Activated T-helper 2 cell treated with anti-CD3 and anti-CD28 coated beads, Interferon-gamma antibody, Interleukin-2, Interleukin-4, amounts not matched to agents 10 μg/mL and 5 μg/mL and 100 μg/mL, durations not matched to agents 14 hours and 24 hours and 36 hours (primary cell): Measurements from ENCODE around the gene NRDC. TPM values are rescaled to one million over a fixed set of nuclear protein-coding genes. Genes with fewer than 3 reads are reported as not detected.

ENCODE experiments used
- DNase-seq: peaks from one replicate; pipeline ENCODE4 v3.0.0; 2021; ENCODE audit warnings: low spot score
- H3K27ac Mint-ChIP-seq: one replicate; pipeline ENCODE4 v1.8.0; 2021; ENCODE audit warnings: mixed read lengths
- H3K27me3 Mint-ChIP-seq: one replicate; pipeline ENCODE4 v1.8.0; 2021; ENCODE audit warnings: low read depth, mixed read lengths
- H3K36me3 Mint-ChIP-seq: one replicate; pipeline ENCODE4 v1.8.0; 2021; ENCODE audit warnings: low read depth, mixed read lengths
- H3K4me1 Mint-ChIP-seq: one replicate; pipeline ENCODE4 v1.8.0; 2021; ENCODE audit warnings: low read depth, mixed read lengths
- H3K4me3 Mint-ChIP-seq: one replicate; pipeline ENCODE4 v1.8.0; 2021; ENCODE audit warnings: low read depth, mild to moderate bottlenecking, moderate library complexity, mixed read lengths
- H3K9me3 Mint-ChIP-seq: one replicate; pipeline ENCODE4 v1.8.0; 2021; ENCODE audit warnings: mixed read lengths
- intact Hi-C: fragments of 100-400 bp; cut with micrococcal nuclease; formaldehyde crosslinking; loops from one replicate; pipeline ENCODE4 v1.15.1; 2023
- total RNA-seq: library from RNA; stranded (reverse); gene quantifications from 2 replicates; pipeline ENCODE4 v1.2.3, GENCODE V29; 2022

Gene NRDC
- 177 and 182 TPM in 2 replicates for total RNA-seq

GRCh38 chr1:51878616-51879336, at the start of gene NRDC:
NRDC (minus strand) TSS chr1:51878727; CDS start chr1:51878615, 112 bp downstream.
- intact Hi-C loops: loop anchor here (1.0 to 10.0 kb wide), 4 partner anchors 36 to 526 kb away; partner anchors contain the start of genes ORC1, PRPF38A and TXNDC12
- Mint-ChIP-seq H3K27me3 (peaks cover 10% of the 10 kb centered on the region), H3K4me3 (no peak within 1 kb of the TSS), H3K4me1 (peaks cover 32% of the 10 kb centered on the region), H3K36me3 (peaks cover 20% of the 10 kb centered on the region), H3K27ac (no peak within 1 kb of the TSS), H3K9me3 (no peaks in the 10 kb centered on the region)
- peak; percentile 99 for DNase-seq

- no peaks in the 10 kb centered on the region for H3K9me3 Mint-ChIP-seq
- no peak overlapping the region for H3K4me3 Mint-ChIP-seq
- peaks cover 13% of the 10 kb centered on the region for H3K27me3 Mint-ChIP-seq
- no peaks in the 10 kb centered on the region for H3K36me3 Mint-ChIP-seq
- no peak for DNase-seq
- intact Hi-C loops: no loop called here
- H3K27ac Mint-ChIP-seq: no peak overlapping the region
- no peaks in the 10 kb centered on the region for H3K4me1 Mint-ChIP-seq
Observed at GRCh38 chr1:51927029-51927428, 48.5 kb upstream of the NRDC start.

GRCh38 chr1:51926171-51926812, 47.8 kb upstream of the NRDC start:
- no peaks in the 10 kb centered on the region for H3K9me3 Mint-ChIP-seq
- H3K4me3 Mint-ChIP-seq: no peak overlapping the region
- H3K4me1 Mint-ChIP-seq: no peaks in the 10 kb centered on the region
- intact Hi-C loops: no loop called here
- no peak for DNase-seq
- H3K36me3 Mint-ChIP-seq: no peaks in the 10 kb centered on the region
- H3K27ac Mint-ChIP-seq: no peak overlapping the region
- H3K27me3 Mint-ChIP-seq: peaks cover 16% of the 10 kb centered on the region

GRCh38 chr1:51924455-51924854, 45.9 kb upstream of the NRDC start:
- H3K4me3 Mint-ChIP-seq: no peak overlapping the region
- intact Hi-C loops: no loop called here
- no peaks in the 10 kb centered on the region for H3K9me3 Mint-ChIP-seq
- DNase-seq: no peak
- peaks cover 17% of the 10 kb centered on the region for H3K27me3 Mint-ChIP-seq
- no peaks in the 10 kb centered on the region for H3K36me3 Mint-ChIP-seq
- no peak overlapping the region for H3K27ac Mint-ChIP-seq
- H3K4me1 Mint-ChIP-seq: no peaks in the 10 kb centered on the region

GRCh38 chr1:51922040-51922439, 43.5 kb upstream of the NRDC start:
- no peak for DNase-seq
- intact Hi-C loops: no loop called here
- H3K36me3 Mint-ChIP-seq: no peaks in the 10 kb centered on the region
- no peak overlapping the region for H3K4me3 Mint-ChIP-seq
- no peaks in the 10 kb centered on the region for H3K4me1 Mint-ChIP-seq
- H3K27ac Mint-ChIP-seq: no peak overlapping the region
- H3K9me3 Mint-ChIP-seq: no peaks in the 10 kb centered on the region
- peaks cover 18% of the 10 kb centered on the region for H3K27me3 Mint-ChIP-seq

DNA sequence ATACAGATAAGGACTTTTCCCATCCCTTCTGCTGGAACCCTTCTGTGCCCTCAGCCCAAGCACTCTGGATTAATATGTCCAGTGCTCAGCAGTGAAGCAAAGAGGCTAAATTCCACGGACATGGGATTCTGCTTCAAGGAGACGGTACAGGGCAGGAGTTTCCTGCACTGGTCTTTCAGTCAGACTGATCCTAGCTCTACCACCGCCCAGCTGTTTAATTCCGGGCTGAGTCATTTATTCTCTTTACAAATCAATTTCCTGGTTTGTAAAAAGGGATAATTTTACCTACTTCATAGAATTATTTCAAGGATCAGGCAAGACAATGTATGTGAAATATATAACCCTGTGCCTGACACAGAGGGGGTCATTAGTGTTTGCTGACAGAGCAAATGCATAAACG, 41.6 kb upstream of the NRDC start:
- H3K36me3 Mint-ChIP-seq: no peaks in the 10 kb centered on the region
- no peaks in the 10 kb centered on the region for H3K9me3 Mint-ChIP-seq
- no peak overlapping the region for H3K4me3 Mint-ChIP-seq
- DNase-seq: no peak
- no peaks in the 10 kb centered on the region for H3K4me1 Mint-ChIP-seq
- intact Hi-C loops: no loop called here
- H3K27ac Mint-ChIP-seq: no peak overlapping the region
- peaks cover 26% of the 10 kb centered on the region for H3K27me3 Mint-ChIP-seq

DNA sequence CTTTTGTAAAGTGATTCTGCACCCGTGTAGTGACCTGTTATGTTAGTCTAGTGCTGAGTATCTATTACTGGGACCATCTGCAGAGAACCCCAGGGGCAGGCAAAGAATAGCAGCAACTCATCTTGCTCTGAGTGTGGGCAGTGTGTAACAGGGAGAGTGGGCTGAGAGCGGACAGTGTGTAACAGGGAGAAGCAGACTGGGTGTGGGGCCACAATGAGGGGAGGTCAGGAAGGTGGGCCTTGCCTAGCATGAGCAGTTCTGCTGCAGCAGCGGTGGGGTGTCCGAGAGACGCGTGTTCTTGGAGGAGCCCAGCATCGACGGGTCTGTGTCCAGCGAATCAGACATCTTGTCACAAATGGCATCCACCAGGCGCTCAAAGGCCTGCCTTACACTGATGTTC, 41.2 kb upstream of the NRDC start:
- H3K27me3 Mint-ChIP-seq: peaks cover 26% of the 10 kb centered on the region
- no peaks in the 10 kb centered on the region for H3K9me3 Mint-ChIP-seq
- no peaks in the 10 kb centered on the region for H3K4me1 Mint-ChIP-seq
- no peak overlapping the region for H3K4me3 Mint-ChIP-seq
- DNase-seq: no peak
- no peak overlapping the region for H3K27ac Mint-ChIP-seq
- intact Hi-C loops: no loop called here
- H3K36me3 Mint-ChIP-seq: no peaks in the 10 kb centered on the region

DNA sequence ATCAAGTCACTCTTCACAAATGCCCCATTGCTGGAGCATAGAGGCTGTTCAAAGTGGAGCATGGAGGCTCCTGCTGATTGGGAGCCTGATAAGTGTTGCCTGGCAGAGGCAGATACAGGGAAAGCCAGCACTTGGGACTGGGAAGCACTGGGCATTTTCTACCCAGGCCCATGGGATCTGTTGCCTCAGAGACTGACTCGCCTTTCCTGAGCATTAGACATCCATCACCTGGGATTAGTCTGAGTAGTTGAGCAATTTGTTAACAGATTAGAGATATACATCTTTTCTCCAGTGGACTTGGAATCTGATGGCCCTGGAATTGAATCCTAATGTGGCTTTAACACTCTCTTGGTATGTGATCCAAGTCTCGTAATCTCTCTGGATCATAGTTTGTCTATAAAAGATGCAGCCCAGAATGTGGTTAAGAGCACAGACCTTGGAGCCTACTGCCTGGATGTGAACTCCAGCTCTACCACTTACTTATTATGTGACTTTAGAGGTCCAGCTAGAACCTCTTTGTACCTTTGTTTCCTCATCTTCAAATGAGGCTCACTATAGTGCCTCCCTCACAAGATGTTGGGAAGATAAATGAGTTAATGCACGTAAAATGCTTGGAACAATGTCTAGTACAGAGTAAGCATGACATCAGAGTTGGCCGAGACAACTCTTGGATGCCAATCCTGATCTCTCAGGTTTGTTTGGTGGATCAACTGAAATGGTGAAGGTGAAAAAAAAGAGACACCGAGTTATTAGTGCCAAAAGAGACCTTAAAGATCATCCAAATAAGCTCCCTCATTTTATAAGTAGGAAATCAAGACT, 38.3 kb upstream of the NRDC start:
- intact Hi-C loops: no loop called here
- Mint-ChIP-seq H3K4me1 (no peaks in the 10 kb centered on the region), H3K4me3 (no peak overlapping the region), H3K9me3 (no peaks in the 10 kb centered on the region), H3K36me3 (no peaks in the 10 kb centered on the region), H3K27me3 (peaks cover 30% of the 10 kb centered on the region), H3K27ac (no peak overlapping the region)
- no peak for DNase-seq

DNA sequence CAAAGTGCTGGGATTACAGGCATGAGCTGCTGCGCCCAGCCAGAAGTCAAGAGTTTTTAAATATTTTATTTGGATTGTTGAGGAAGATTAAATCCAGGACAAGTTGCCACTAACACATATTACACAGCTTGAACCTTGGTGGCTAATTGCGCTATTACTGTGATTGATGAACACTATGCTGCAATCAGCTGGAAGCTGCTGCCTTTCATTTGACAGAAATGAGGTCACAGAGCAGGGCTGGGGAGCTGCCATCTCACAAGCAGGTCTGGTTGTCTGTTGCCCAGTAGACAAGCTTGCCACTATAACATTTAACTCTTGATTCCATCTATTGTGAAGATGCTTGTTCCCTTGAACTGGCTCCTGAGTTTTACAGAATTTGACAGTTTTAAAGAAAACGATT, 37.4 kb upstream of the NRDC start:
- Mint-ChIP-seq H3K36me3 (no peaks in the 10 kb centered on the region), H3K9me3 (no peaks in the 10 kb centered on the region), H3K4me3 (no peak overlapping the region), H3K27ac (no peak overlapping the region), H3K4me1 (no peaks in the 10 kb centered on the region), H3K27me3 (peaks cover 25% of the 10 kb centered on the region)
- DNase-seq: no peak
- intact Hi-C loops: no loop called here

GRCh38 chr1:51912881-51913280, 34.4 kb upstream of the NRDC start:
- no peak overlapping the region for H3K4me3 Mint-ChIP-seq
- intact Hi-C loops: no loop called here
- no peaks in the 10 kb centered on the region for H3K36me3 Mint-ChIP-seq
- no peak for DNase-seq
- H3K27me3 Mint-ChIP-seq: peaks cover 24% of the 10 kb centered on the region
- no peaks in the 10 kb centered on the region for H3K9me3 Mint-ChIP-seq
- H3K27ac Mint-ChIP-seq: no peak overlapping the region
- no peaks in the 10 kb centered on the region for H3K4me1 Mint-ChIP-seq

DNA sequence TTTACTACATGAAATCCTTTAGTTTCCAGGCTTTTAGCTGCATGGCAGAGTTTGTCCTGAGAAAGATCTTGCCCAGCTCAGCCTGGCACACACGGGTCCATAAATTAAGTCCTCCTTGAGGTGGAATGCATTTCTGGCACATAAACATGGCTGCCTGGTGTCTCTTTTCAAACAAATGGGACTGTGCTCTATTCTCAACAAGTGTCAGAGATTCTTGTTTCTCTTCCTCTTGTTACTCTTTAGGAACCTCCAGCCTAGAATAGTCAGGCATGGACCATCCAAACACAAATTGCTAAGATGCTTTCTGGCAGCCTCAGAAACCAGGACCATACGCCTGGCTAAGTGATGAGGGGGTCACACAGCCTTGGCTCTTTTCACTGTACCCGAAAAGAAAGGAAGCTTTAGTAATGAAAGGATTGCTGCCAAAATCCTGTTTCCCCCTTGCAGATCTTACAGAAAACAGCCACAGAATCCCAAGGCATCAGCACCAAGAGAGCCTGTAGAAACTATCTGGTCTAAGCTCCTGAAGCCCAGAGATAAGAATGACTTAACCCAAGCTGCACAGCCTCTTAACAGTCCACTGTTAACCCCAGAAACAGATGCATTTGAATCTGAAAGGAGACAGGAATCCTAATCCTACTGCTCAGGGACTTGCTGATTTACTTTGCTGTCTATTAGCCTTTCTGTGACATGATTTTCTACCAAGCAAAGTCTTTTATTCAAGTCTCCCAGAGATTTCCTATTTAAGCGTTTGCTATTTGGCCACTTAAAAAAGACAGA, 31.9 kb upstream of the NRDC start:
- no peak for DNase-seq
- intact Hi-C loops: no loop called here
- Mint-ChIP-seq H3K9me3 (peaks cover 4% of the 10 kb centered on the region), H3K4me3 (no peak overlapping the region), H3K4me1 (no peaks in the 10 kb centered on the region), H3K27me3 (peaks cover 20% of the 10 kb centered on the region), H3K27ac (no peak overlapping the region), H3K36me3 (no peaks in the 10 kb centered on the region)

DNA sequence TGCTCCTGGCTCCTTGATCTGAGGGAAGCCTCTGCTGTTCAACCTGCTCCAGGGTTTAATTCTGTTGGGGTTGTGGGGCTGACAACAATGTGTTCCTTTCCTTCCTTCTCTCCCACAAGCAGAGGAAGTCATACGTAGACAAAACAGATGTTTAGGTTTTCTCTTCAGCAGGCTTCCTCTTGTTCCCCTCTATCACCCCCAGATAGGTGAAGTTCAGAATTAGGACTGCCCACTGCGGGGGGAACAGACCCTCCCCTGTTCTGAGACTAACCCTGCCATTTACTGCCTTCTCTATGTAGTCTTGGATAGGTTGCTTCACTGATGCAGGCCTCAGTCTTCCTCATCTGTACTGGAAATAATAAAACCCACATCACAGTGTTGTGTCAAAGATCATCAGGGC, 30.0 kb upstream of the NRDC start:
- Mint-ChIP-seq H3K27ac (no peak overlapping the region), H3K4me3 (no peak overlapping the region), H3K27me3 (peaks cover 21% of the 10 kb centered on the region), H3K9me3 (peaks cover 4% of the 10 kb centered on the region), H3K4me1 (no peaks in the 10 kb centered on the region), H3K36me3 (no peaks in the 10 kb centered on the region)
- DNase-seq: no peak
- intact Hi-C loops: no loop called here
